Activated CD8-positive, alpha-beta memory T cell treated with anti-CD3 and anti-CD28 coated beads, Interleukin-2, amount 50 U/mL, for 1 hour (primary cell): Measurements from ENCODE around the gene CBFA2T2.
"Not testable (repeated sequence)": the region's sequence is repeated elsewhere in the genome, so short reads cannot be mapped to it uniquely, and the experiment has no call there.

ENCODE experiments used
- DNase-seq: peaks from one replicate; pipeline ENCODE4 v3.0.0-alpha.2; 2020; ENCODE audit errors: extremely low read depth

Gene CBFA2T2

DNA sequence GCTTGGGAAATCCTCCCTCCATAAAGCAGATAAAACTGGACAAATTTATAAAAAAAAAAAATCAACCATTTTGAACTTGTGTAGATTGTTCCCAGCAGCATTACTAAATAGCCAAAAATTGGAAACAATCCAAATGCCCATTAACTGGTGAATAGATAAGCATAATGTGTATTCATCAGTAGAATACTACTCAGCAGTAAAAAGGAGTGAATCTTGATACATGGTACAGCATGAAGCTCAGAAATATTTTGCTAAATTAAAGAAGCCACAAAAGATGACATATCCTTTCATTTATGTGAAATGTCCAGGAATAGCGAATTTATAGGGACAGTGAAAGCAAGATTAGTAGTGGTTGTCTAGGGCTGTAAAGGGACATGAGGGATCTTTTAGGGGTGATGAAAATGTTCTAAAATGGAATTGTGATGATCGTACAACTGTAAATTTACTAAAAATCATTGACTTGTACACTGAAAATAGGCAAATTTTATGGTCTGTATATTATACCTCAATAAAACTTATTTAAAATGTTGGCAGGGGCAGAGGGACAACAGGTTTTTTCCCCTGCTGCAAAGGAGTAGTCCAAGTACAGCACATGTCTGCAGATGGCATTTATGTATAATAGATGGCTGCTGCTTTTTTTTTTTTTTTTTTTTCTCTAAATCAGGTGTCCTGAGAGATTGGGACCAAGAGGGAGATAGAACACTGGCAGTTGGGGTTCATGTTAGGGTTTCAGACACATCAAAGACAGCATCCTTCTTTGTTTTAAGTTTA lies 59.5 kb downstream of the CBFA2T2 start:
- DNase-seq: no peak

DNA sequence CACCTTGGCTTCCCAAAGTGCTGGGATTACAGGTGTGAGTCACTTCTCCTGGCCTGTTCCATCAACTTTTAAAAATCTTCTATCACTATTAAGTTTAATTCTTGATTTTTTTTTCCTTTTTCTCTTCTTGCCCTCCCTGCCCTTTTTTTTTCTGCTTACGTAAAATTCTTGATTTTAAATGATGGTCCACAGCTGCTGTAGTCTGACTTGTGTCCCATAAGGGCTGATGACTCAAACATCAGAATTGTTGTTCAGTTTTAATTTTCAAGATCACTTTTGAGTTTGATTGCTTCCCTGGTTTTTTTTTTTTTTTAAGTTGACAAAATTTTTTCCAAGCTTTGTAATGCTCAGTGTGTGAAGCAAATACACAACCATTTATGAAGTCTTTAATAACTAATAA lies 61.9 kb downstream of the CBFA2T2 start:
- DNase-seq: no peak

DNA sequence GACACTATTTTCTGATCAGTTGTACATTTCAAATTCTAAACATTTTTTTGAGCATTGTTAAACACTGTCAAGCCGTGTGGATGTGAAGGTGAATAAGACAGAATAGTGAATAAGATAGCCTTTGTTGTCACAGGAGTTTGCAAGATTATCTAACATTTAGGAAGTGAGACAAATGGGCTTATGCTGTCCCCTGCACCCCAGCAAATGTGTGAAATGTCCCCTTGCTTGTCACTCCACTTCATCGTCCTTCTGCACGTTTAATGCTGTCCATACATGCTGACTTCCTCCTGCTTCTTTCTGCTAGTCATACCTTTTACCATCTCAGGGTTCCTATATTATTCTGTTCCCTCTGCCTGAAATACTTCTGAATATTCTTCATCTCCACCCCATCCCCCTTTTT lies 62.6 kb downstream of the CBFA2T2 start:
- DNase-seq: no peak

DNA sequence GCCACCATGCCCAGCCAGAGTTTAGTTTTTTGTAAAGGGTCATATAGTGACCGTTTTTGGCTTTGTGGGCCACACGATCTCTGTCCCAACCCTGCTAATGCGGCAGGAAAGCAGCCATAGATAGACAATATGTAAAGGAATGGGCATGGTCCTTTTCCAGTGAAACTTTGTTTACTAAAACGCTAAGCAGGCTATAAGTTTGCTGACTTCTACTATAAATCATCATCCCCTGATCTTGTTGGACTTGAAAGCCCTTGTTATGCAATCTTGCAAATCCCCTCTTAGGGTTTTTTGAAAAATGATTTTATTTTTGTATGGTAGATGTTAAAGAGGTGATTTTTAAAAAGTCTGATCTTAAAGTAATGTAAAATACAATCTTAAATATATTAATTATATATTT lies 63.6 kb downstream of the CBFA2T2 start:
- no peak for DNase-seq

DNA sequence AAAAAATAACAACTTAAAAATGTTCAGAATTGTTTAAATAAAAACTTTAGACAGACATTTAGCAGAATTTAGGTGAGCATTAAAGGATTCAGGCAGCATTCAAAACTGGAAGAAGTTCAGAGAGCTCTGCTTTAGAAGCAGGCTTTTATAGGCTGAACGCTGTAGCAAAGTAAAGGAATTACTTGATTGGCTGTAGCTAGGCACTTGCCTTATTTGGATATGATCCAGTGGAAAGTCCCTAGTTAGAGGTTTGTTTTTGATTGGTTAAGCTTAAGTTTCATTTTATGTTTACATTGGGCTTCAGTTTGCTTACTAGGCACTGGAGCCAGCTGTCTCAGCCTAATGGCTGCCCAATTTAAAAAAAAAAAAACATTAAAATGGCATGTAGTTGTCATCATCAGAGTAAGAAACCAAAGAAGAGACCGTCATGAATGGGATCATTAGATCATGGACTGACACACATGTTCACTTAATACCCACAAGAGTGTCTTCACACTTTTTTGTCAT lies 65.1 kb downstream of the CBFA2T2 start:
- DNase-seq: peak; percentile 20

DNA sequence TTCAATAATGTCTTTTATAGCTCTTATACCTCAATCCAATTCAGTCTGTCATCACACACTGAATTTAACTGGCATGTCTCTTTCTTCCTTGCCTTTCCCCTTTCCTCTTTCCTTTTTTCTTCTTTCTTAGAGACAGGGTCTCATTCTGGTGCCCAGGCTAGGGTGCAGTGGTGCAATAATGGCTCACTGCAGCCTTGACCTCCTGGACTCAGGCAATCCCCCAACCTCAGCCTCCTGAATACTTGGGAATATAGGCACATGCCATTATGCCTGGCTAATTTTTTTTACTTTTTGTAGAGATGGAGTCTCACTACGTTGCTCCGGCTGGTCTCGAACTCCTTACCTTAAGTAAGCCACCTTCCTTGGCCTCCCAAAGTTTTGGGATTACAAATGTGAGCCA lies 65.9 kb downstream of the CBFA2T2 start:
- no peak for DNase-seq

DNA sequence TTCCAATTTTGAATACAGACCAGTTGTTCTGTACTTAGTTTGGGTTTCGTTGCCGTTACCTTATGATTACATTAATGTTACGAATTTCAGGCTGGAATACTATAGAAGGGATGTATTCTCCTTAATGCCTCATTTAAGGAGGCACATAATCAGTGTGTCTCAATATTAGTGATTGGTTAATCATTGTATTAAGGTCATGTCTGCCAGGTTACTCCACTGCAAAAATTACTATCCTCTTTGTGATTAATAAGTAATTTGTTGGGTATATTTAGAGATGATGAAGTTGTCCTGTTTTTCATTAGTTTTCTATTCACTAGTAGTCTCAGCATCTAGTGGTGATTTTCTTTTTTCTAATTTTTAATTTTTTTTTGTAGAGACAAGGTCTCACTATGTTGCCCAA lies 66.3 kb downstream of the CBFA2T2 start:
- DNase-seq: no peak

DNA sequence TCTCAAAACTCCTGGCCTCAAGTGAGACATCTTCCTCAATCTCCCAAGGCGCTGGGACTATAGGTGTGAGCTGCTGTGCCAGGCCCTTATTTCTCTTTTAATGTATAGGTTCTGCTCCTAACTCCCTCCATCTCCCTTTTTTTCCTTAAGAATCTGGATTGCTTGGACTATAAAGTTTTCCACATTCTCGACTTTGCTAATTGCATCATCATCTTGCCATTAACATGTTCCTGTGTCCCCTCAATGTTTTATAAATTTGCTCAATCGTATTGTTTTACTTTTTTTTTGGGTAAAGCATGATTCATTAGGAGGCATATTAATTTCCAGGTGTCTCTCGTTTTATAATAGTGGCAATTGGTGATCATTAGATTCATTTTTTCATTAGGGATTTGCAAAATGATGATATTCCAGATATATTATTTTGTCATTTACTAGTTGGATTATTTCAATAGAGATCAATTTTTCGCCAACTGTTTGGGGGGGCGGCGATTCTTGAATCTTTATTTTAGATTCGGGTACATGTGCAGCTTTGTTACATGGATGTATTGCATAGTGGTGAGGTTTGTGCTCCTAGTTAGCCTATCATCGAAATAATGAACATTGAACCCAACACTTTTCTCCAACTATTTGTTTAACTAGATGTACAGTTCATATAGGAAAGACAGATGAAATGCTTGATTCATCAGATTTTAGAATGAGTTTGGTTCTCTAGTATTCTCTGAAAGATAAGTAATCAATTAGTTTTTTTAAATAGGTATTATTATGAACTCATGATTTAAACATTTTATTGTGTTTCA lies 68.7 kb downstream of the CBFA2T2 start:
- no peak for DNase-seq

DNA sequence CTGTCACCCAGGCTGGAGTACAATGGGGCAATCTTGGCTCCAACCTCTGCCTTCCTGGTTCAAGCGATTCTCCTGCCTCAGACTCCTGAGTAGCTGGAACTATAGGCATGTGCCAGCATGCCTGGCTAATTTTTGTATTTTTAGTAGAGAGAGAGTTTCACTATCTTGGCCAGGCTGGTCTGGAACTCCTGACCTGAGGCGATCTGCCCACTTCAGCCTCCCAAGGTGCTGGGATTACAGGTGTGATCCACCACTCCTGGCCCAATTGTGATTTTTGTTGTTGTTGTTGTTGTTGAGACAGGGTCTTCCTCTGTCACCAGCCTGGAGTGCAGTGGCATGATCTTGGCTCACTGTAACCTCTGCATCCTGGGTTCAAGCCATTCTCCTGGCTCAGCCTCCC lies 69.3 kb downstream of the CBFA2T2 start:
- DNase-seq: no peak

DNA sequence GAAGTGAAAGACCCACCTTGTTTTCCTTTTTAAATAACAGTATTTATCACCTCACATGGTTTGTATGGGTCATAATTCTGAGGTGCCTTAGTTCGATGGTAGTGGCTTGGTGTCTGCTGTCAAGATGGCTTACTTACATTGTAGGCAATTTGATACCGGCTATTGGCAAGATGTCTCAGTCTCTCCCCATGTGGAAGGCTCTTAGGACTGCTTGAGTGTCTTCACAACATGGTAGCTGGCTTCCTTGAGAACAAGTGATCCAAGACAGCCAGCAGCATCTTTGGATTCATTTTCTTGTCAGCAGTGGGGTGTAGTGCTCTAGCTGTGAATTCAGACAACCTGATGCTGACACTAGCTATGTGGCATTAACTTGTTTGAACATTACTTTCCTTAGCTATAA lies 70.1 kb downstream of the CBFA2T2 start:
- no peak for DNase-seq

DNA sequence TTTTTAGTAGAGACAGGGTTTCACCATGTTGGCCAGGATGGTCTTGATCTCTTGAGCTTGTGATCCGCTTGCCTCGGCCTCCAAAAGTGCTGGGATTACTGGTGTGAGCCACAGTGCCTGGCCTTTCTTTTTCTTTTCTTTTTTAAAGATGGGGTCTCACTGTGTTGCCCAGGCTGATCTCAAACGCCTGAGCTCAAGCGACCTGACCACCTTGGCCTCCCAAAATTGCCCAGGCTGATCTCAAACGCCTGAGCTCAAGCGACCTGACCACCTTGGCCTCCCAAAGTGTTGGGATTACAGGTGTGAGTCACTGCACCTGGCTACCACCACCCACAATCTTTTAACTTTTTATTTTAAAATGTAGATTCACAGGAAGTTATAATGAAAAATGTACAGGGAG lies 71.2 kb downstream of the CBFA2T2 start:
- not testable (repeated sequence) for DNase-seq

DNA sequence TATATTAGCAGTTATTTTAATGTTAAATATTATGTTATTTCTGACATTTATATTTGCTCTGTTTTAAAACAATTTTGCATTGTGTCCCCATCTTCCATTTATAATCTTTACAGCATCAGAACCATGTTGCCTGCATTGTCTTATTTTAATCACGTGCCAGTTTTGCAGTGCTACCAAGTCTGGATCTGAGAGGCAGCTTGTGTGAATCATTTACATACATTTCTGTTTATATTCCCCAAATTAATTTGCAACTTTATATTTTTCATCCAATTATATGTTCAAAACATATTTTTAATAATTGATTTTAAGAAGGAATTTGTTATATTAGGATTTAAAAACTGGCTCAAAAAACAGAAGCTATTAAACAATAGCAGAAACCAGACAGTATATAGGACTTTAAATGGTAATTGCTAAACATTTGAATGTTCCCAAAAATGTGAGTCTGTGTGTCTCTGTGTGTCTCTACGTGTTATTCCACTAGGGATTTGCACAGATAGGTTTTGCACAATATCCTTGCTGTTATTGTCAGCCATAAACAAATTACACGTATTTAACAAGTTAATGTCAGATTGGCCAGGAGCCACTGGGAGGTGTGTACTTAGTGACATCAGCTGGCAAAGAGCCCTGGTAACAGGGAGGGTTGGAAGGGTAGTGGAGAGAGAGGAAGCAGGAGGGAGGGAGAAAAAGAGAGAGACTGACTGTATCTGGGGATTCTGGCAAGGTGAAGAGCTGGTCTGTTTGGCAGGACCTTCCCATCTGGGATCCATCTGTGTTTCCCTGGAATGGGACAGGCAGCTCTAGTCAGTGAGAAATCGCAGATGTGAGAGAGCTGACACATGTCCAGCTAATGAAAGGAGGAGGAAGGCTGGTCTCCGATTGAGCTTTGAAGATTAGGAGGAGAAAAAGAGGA lies 72.1 kb downstream of the CBFA2T2 start:
- DNase-seq: no peak

DNA sequence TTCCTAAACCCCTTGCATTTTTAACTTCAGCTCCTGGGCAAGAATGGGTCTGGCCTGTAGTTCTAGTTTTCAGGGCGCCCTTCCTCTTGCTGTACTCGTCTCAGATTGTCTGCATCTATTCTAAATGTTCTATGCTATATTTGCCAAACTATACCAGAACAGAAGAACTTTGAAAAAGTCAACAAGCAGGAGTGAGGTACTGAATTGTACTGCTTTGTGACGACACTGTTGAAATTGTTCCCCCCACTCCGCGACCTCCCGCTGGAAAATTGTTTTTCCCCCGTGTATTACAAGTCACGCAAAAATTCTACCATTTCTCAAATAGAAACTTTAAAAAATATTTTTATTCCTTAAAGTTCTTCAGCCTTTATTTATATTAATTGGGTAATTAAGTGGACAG lies 73.9 kb downstream of the CBFA2T2 start:
- DNase-seq: no peak

DNA sequence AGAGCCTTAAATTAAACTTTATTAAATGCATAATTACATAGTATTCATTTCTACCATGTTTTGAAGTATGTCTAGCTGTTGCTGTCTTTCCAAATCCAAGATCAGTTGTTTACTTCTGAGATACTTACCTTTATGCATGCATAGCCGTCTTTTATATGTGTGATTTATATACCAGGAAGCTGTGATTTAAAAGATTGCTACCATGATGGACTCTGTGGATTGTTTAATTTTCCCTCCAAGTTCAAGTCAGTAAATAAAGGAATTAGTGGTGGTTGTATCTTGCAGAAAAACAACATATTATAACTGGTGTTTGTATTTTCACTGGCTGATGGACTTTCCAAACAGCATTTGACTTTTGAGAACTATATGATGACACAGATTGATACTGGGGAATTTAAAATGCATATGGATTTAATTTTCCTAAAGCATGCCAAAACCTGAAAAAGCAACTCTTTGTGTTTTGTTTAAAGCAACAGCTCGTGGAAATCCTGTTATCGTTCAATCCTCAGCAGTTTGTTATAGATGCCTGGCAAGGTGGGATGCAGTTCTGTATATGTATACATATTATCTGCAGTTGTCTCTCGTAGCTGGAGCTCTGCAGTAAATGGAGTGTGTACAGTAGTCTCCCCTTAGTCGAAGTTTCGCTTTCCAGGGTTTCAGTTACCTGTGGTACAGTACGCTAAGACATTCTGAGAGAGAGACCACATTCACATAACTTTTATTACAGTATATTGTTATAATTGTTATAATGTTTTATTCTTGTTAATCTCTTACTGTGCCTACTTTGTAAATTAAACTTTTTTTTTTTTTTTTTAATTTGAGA lies 77.1 kb downstream of the CBFA2T2 start:
- DNase-seq: no peak

DNA sequence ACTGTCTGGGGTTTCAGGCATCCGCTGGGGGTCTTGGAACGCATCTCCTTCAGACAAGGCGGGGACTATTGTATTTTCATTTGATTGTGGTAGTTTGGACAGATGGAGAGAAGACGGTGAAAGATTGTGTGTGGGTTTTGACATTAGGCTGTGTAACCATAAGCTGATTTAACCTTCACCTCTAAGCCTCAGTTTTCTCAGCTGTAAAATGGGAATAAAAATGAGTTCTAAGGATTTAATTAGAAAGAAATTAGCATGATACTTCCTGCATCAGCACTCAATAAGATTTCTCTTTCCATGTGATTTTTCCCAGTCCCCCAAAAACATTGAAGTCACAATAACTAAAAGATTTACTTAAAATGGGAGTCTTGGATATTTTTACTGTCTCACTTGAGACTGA lies 78.1 kb downstream of the CBFA2T2 start:
- DNase-seq: no peak

DNA sequence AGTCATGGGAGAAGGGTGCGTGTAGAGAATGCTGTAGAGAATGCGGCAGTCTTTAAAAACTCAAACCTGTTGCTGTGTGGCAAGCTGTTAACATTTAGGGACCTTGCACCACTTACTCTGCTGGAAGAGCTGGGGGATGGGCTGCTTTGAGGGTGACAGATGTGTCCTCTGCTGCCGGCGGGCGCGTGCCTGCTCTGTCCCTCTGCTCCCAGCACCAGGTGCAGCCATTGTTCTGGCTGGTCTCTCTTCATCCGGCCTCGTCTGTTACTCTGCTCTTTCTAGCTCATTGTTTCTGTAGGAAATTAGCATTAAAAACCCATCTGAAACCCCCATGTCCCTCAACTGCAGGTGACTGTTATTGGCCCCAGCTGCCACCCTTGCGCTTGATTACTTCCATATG lies 78.5 kb downstream of the CBFA2T2 start:
- DNase-seq: no peak

DNA sequence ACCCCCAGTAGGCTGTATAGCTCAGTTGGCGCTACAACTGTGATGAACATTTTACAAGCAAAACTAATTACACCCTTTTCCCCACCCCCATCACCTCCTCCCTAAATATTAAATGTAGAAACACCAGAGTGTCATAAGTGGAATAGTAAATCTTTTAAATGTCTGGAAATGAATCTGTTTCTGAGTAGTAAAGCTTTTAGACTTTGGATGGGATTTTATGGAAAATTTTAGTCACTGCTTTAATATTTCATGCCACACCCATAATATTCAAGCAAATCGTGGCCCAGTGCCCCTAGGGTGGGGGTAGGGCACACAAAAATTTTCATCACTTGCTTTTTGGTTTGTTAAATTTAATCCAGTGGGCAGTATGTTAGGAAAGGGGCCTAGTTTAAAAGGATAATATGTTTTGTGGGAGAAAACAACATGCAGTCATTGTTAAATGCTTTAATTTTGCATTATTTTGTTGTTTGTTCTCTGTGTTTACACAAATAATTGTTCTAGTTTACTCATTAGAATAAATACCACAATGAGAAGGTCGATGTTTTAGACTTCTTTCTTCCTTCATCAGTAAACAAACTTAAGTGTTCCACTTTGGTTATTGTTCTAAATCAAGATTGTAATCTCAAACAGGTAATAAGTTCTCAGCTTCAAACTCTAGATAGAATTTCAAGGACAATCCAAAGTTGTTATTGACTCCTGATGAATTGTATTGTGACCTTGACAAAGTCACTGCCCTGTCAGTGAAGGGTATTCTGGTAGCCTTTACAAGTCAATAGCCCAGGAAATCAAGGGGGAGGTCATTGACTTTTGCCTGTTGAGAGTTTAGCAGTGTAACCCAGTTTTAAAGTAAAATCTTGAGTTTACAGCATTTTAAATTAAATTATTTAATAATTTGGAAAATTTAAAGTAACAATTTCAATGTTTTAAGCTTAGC lies 79.2 kb downstream of the CBFA2T2 start:
- DNase-seq: no peak

DNA sequence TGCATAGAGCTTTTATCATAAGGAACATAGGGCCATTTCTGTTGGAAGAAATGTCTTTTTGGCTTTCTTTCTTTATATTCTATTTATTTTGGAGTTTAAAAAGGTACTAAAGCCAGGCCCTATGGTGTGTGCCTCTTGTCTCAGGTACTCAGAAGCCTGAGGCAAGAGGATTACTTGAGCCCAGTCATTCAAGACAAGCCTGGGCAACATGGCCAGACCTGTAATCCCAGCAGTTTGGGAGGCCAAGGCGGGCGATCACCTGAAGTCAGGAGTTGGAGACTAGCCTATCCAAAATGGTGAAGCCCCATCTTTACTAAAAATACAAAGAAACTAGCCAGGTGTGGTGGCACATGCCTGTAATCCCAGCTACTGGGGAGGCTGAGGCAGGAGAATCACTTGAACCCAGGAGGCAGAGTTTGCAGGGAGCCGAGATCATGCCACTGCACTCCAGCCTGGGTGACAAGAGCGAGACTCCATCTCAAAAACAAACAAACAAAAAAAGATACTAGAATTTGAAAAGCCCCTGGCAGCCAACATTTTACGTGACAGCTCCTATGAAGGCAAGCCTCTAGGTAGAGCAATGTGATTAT lies 80.0 kb downstream of the CBFA2T2 start:
- DNase-seq: no peak

DNA sequence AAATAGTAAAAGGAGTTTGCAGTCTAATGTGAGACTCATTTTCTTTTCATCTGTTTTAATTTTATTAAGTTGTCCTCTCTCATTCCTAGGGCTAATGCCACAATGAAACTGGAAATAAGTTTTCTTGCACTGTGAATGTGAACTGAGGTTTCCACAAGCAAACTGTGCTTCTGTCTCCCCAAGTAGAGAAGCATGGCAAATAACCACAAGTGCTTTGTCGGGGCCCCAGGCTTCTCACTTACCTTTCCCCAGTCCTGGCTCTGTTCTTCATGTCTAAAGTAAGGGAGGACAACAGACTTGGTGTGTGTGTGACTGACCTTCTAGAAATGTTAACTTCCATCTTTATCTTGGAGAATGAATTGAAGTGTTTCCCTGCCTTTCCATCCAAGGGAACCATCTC lies 80.8 kb downstream of the CBFA2T2 start:
- DNase-seq: no peak

DNA sequence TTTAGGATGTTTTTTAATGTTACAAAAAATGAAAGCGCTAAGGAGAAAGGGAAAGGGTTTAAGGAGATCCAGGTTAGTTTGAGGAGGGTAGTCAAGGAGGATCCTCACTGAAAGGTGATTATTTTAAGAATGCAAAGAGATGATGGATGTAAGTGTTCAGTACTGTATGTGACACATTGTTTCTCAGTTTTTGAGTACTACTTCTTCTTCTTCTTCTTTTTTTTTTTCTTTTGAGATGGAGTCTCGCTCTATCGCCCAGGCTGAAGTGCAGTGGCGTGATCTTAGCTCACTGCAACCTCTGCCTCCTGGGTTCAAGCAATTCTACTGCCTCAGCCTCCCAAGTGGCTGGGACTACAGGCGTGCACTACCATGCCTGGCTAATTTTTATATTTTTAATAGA lies 83.4 kb downstream of the CBFA2T2 start:
- not testable (repeated sequence) for DNase-seq
